HFFc6 (cell line): ENCODE results near the gene KIF25. TPM values are rescaled to one million over a fixed set of nuclear protein-coding genes. Genes with fewer than 3 reads are reported as not detected.

Experiments used
- DNase-seq: peaks from one replicate; pipeline ENCODE4 v3.0.0-alpha.2; 2018
- H3K27ac Mint-ChIP-seq: 2 replicates; pipeline ENCODE4 v1.8.0; 2020; ENCODE audit warnings: mild to moderate bottlenecking, mixed read lengths
- H3K27me3 Mint-ChIP-seq: 2 replicates; pipeline ENCODE4 v1.8.0; 2021; ENCODE audit warnings: mild to moderate bottlenecking, moderate library complexity, mixed read lengths; ENCODE audit not compliant: insufficient read depth
- H3K36me3 Mint-ChIP-seq: 2 replicates; pipeline ENCODE4 v1.8.0; 2021; ENCODE audit warnings: low read depth, mixed read lengths
- H3K4me1 Mint-ChIP-seq: 2 replicates; pipeline ENCODE4 v1.8.0; 2020; ENCODE audit warnings: low read depth, mixed read lengths
- H3K4me3 Mint-ChIP-seq: 2 replicates; pipeline ENCODE4 v1.8.0; 2020; ENCODE audit warnings: mild to moderate bottlenecking, moderate library complexity, mixed read lengths
- H3K9me3 Mint-ChIP-seq: 2 replicates; pipeline ENCODE4 v1.8.0; 2020; ENCODE audit warnings: mild to moderate bottlenecking, mixed read lengths
- total RNA-seq, 6 experiments: library from RNA; stranded (reverse); fragmentation: NEBNext Ultra II Directional; extraction: Animal tissue kit (Norgen Biotek cat#: 25700); gene quantifications; 2 replicates in 1 of 6; 3 replicates in 5 of 6; pipeline ENCODE4 v1.2.3, GENCODE V29; 2021
- TF ChIP-seq, protein P1 (sequence below): fragments of 200-600 bp; sonication (generic); IDR thresholded peaks from 2 replicates; pipeline ENCODE4 v1.5.0; 2021; ENCODE audit warnings: antibody characterized with exemption, mild to moderate bottlenecking

The KIF25 gene
- total RNA-seq, 6 experiments from 2014 or later = not detected

DNA sequence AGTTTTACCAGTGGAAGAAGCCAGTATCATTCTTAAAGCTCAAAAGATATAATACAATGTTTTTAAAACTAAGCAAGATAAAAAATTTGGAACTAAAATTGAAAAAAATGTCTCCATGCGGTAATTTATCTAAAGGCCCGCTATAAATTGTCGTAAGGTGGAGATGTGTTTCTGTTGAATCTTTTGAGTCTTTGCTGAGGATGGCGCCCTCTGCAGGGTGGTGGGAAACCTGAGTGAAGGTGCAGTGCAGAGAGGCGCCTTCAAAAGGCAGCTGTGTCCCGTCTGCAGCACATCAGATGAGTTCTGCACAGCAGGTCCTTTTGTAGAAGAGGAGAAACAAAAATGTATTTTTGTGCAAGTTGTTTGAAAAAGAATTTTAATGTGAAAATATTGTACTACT lies 29.4 kb upstream of the KIF25 start:
- Mint-ChIP-seq H3K9me3 (no peaks in the 10 kb centered on the region), H3K4me3 (no peak overlapping the region), H3K27ac (no peak overlapping the region), H3K4me1 (no peaks in the 10 kb centered on the region), H3K27me3 (no peaks in the 10 kb centered on the region; the same call in 1 of the 2 replicates), H3K36me3 (peaks cover 13% of the 10 kb centered on the region)
- TF ChIP-seq, protein P1, sequence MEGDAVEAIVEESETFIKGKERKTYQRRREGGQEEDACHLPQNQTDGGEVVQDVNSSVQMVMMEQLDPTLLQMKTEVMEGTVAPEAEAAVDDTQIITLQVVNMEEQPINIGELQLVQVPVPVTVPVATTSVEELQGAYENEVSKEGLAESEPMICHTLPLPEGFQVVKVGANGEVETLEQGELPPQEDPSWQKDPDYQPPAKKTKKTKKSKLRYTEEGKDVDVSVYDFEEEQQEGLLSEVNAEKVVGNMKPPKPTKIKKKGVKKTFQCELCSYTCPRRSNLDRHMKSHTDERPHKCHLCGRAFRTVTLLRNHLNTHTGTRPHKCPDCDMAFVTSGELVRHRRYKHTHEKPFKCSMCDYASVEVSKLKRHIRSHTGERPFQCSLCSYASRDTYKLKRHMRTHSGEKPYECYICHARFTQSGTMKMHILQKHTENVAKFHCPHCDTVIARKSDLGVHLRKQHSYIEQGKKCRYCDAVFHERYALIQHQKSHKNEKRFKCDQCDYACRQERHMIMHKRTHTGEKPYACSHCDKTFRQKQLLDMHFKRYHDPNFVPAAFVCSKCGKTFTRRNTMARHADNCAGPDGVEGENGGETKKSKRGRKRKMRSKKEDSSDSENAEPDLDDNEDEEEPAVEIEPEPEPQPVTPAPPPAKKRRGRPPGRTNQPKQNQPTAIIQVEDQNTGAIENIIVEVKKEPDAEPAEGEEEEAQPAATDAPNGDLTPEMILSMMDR = peak; percentile 68
- no peak for DNase-seq

DNA sequence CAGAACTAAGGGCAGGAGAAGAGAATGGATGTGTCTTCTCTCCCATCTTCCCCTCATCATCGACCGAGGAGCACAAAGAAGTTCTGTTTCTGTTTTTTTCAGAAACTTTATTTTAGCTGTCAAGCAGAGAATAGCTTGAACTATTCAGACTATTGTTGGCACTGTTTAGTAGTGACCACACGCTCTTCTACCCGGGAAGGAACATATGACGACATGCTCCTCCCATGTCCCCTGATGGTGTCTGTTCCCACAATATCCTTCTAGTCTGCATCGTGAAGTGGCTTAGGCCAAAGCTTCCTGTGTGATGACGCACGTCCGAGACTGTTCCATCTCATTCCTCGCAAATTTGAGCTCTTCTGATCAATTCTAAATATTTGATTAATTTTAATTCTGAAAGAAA lies 27.2 kb upstream of the KIF25 start:
- Mint-ChIP-seq H3K4me1 (peaks cover 6% of the 10 kb centered on the region; the same call in 1 of the 2 replicates), H3K27me3 (no peaks in the 10 kb centered on the region; the same call in 1 of the 2 replicates), H3K4me3 (no peak overlapping the region), H3K36me3 (peaks cover 13% of the 10 kb centered on the region), H3K9me3 (no peaks in the 10 kb centered on the region), H3K27ac (no peak overlapping the region)
- DNase-seq = no peak
- TF ChIP-seq, protein P1 = no peak

DNA sequence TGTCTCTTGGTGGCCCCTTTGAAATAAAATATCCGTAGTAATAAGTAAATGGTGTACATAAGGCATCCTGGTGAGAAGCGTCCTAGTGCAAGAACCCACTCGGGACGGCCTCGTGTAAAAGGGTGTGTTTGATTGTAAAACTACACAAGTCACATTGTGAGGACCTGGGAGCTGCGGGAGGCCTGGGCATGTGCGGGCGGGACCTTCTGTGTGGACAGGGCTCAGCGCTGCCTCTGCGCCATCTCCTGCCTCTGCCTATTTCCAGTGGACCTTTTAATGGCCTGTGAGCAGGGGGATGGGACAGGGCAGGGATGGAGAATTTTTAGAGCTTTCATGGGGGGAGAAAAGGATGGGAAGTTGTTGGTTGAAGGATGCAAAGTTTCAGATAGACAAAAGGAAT lies 25.3 kb upstream of the KIF25 start:
- H3K4me3 Mint-ChIP-seq = no peak overlapping the region
- no peaks in the 10 kb centered on the region; the same call in 1 of the 2 replicates for H3K27me3 Mint-ChIP-seq
- H3K27ac Mint-ChIP-seq = no peak overlapping the region
- no peak for DNase-seq
- H3K9me3 Mint-ChIP-seq = no peaks in the 10 kb centered on the region
- TF ChIP-seq, protein P1 = no peak
- H3K4me1 Mint-ChIP-seq = peaks cover 6% of the 10 kb centered on the region; the same call in 1 of the 2 replicates
- peaks cover 4% of the 10 kb centered on the region; the same call in 1 of the 2 replicates for H3K36me3 Mint-ChIP-seq

DNA sequence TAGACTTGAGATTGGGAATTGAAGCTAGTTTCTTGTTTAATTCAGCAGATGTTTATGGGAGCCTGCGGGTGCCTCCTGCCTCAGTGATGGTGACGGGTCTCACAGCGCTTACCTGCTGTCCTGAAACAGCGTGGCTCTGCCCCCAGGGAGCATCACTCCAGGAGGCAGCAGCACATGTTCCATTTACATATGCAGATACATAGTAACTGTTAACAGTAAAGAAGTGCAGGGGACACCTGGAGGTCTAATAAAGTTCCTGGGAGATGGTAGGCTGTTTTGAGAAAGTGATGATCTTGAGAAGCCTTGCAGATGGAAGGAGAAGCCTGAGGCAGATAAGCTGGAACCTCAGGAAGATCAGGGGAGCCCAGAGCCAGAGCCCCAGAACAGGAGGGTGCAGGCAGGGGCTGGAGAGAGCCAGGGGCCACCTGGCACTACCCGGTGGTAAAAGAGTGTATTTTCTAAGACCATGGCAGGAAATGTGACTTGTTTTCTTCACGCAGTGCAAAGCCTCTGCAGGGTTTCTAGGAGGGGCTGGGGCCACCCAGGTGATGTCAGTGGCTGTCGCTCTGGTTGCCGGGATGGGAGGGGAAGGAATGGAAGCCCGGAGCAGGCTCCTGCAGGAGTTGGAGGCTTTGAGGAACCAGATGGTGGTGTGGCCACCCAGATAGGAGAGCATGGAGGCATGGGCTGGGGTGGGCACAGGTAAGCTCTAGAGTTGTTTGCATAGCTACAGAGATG lies 24.2 kb upstream of the KIF25 start:
- Mint-ChIP-seq H3K4me1 (peaks cover 6% of the 10 kb centered on the region; the same call in 1 of the 2 replicates), H3K4me3 (no peak overlapping the region), H3K27ac (no peak overlapping the region)

DNA sequence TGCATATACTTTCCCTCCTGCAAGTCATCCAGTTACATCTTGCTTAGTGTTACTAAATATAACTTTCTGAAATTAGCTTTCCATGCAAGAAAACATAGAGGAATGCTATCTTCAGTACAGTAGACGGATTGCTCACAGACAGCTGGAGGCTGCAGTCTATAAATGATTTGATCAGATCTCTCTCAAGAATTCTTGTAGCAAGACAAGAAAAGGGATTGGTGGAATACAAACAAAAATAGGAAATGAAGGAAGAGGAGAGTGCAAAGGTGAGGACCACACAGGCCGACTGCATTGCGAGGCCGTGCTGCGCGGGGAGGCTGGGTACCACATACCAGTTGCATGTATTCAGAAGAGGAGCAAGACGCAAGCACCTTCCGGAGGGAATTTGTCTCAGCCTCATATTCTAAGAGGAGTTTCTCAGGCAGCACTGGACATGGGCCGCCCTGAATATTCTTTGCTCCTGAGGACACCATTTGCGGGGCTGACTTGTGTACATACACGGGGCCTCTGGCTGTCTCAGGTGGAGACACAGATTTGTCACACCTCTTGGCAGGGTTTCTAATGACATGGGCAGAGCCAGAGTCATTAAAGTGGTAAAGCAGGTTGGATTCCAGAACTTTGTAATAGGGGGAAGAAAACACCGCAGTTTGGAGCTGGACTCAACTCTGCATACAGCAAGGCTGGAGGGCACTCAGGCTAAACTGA lies 22.7 kb upstream of the KIF25 start:
- H3K9me3 Mint-ChIP-seq = no peaks in the 10 kb centered on the region; the same call in 1 of the 2 replicates

More for the DNA sequence above, 24.2 kb upstream of the KIF25 start:
- TF ChIP-seq, protein P1 = no peak
- no peak for DNase-seq
- Mint-ChIP-seq H3K9me3 (no peaks in the 10 kb centered on the region; the same call in 1 of the 2 replicates), H3K36me3 (no peaks in the 10 kb centered on the region), H3K27me3 (peaks cover 2% of the 10 kb centered on the region)

More for the DNA sequence above, 22.7 kb upstream of the KIF25 start:
- H3K27ac Mint-ChIP-seq = no peak overlapping the region
- H3K27me3 Mint-ChIP-seq = peaks cover 5% of the 10 kb centered on the region
- peaks cover 6% of the 10 kb centered on the region; the same call in 1 of the 2 replicates for H3K4me1 Mint-ChIP-seq
- no peaks in the 10 kb centered on the region for H3K36me3 Mint-ChIP-seq
- TF ChIP-seq, protein P1 = no peak
- no peak for DNase-seq
- no peak overlapping the region for H3K4me3 Mint-ChIP-seq
